ENCODE measurements around the gene EXOSC2. TPM values are rescaled to one million over a fixed set of nuclear protein-coding genes. Genes with fewer than 3 reads are reported as not detected.

The EXOSC2 gene
- total and polyA plus RNA-seq, 2 of the 8 experiments (the other 6 are each of a cell fraction or from before 2014, with no cell fraction given) = 47.8 to 93.6 TPM

GRCh38 chr9:130745210-130745800, 51.7 kb downstream of the EXOSC2 start:
- Histone ChIP-seq H4K20me1 (replicated peaks in 1 of 2; ENCODE audit: control insufficient read depth in 1 of 2, insufficient read depth in 2 of 2, low read length in 2 of 2) (peaks cover 0 to 2% of the 10 kb centered on the region in 2 experiments), H3K79me2 (ENCODE audit: control insufficient read depth in 1 of 2, insufficient read depth in 2 of 2, low read length in 2 of 2) (peaks cover 4 to 49% of the 10 kb centered on the region in 2 experiments), H3K23ac (ENCODE audit: insufficient read length) (no peak overlapping the region), H3K14ac (ENCODE audit: insufficient read length) (no peak overlapping the region), H2BK15ac (ENCODE audit: low read length) (no peak overlapping the region), H2BK20ac (ENCODE audit: low read length) (no peak overlapping the region), H2BK120ac (replicated peaks; ENCODE audit: low read depth, low read length) (no peak overlapping the region), H2AFZ (ENCODE audit: low read length) (no peak overlapping the region), H3K27me3 (replicated peaks in 1 of 4; ENCODE audit: control insufficient read depth in 3 of 4, extremely low read depth in 1 of 4, insufficient read depth in 3 of 4, low read length in 3 of 4) (no peaks in the 10 kb centered on the region), H3K4ac (replicated peaks; ENCODE audit: insufficient read length, low read depth, low read length) (no peak overlapping the region), H3K79me1 (ENCODE audit: low read depth, low read length) (peaks cover 7% of the 10 kb centered on the region; the same call in 1 of the 2 replicates), H3K27ac (ENCODE audit: low read depth, low read length) (no peak overlapping the region), H3K4me2 (ENCODE audit: insufficient read depth in 1 of 2, low read depth in 2 of 2, low read length in 2 of 2) (no peak overlapping the region), H3K56ac (replicated peaks; ENCODE audit: insufficient read length, low read depth, low read length) (no peak overlapping the region), H4K91ac (replicated peaks; ENCODE audit: insufficient read length, low read length) (no peak overlapping the region), H3K9me3 (ENCODE audit: insufficient read depth in 2 of 2, low read depth in 1 of 2, low read length in 1 of 2) (no peaks in the 10 kb centered on the region), H2BK12ac (ENCODE audit: low read depth, low read length) (no peak overlapping the region), H3K18ac (ENCODE audit: extremely low read depth, low read length) (no peak overlapping the region), H4K5ac (ENCODE audit: insufficient read length, low read depth, low read length) (no peak overlapping the region), H4K8ac (ENCODE audit: extremely low read depth, insufficient read depth, low read length) (no peak overlapping the region), H3K4me1 (replicated peaks in 1 of 4; ENCODE audit: control insufficient read depth in 3 of 4, insufficient read depth in 4 of 4, low read length in 3 of 4) (peaks cover 0 to 3% (median 2%) of the 10 kb centered on the region in 4 experiments; a peak in 2 of 7 replicates), H3K23me2 (ENCODE audit: low read depth, low read length) (no peaks in the 10 kb centered on the region), H2BK5ac (ENCODE audit: low read depth, low read length) (no peak overlapping the region), H3K9ac (replicated peaks in 1 of 4; ENCODE audit: extremely low read depth in 1 of 4, low read depth in 3 of 4, low read length in 3 of 4) (no peak overlapping the region), H3K4me3 (ENCODE audit: extremely low read depth in 1 of 4, insufficient read depth in 2 of 4, low read depth in 3 of 4, low read length in 4 of 4) (no peak overlapping the region), H2AK5ac (ENCODE audit: low read depth, low read length) (no peak overlapping the region), H3K36me3 (ENCODE audit: control insufficient read depth in 2 of 4, insufficient read depth in 4 of 4, low read length in 3 of 4) (no peaks in the 10 kb centered on the region)
- POLR2A ChIA-PET (ENCODE audit: partially characterized antibody) = interaction anchor here (0.6 to 1.4 kb wide), 2 partner anchors 11 to 91 kb away, joined by 5 read pairs; no protein-coding TSS in a partner anchor
- DNase-seq (ENCODE audit: low read depth in 1 of 2, low spot score in 2 of 2) (no peak), FAIRE-seq (no peak)
- 86% methylated on average over 5 of the region's 5 CpGs; no CpG with 5 or more reads in 1 of the 2 experiments for WGBS, 2 experiments (ENCODE audit: extremely low coverage in 1 of 2, insufficient coverage in 1 of 2, insufficient read length in 1 of 2, insufficient replicate concordance in 2 of 2, low coverage in 1 of 2, low lambda C conversion rate in 2 of 2, missing lambda C conversion rate in 1 of 2)
- CTCF ChIA-PET (ENCODE audit: partially characterized antibody) = interaction anchor here (0.6 to 1.8 kb wide), 5 partner anchors 15 to 485 kb away, joined by 3 to 6 read pairs (median 3); no protein-coding TSS in a partner anchor
- TF ChIP-seq NANOG (IDR thresholded peaks at IDR 0.05; ENCODE audit: insufficient read depth, low read depth, low read length, poor library complexity, severe bottlenecking) (no peak), SUZ12 (IDR thresholded peaks at IDR 0.05; ENCODE audit: low read length) (no peak), TBP (IDR thresholded peaks at IDR 0.05; ENCODE audit: low read depth, low read length) (no peak), CTCF (IDR thresholded peaks at IDR 0.05; ENCODE audit: control extremely low read depth in 1 of 3, insufficient read depth in 1 of 3, low read depth in 1 of 3, low read length in 3 of 3) (no peak), CBX8 (IDR thresholded peaks at IDR 0.05; ENCODE audit: borderline replicate concordance, low read depth, low read length) (no peak), SP4 (IDR thresholded peaks at IDR 0.05; ENCODE audit: low read length) (no peak), USF2 (IDR thresholded peaks at IDR 0.05; ENCODE audit: low read length) (no peak), CEBPB (IDR thresholded peaks at IDR 0.05; ENCODE audit: low read depth, low read length) (no peak), CHD2 (IDR thresholded peaks at IDR 0.05; ENCODE audit: low read length) (no peak)

Data from H1 (cell line).